Activated CD4-positive, alpha-beta T cell treated with anti-CD3 and anti-CD28 coated beads for 36 hours (primary cell): ENCODE data around the gene TMEM129. TPM values are rescaled to one million over a fixed set of nuclear protein-coding genes. Genes with fewer than 3 reads are reported as not detected.
"Not testable (repeated sequence)": the region's sequence is repeated elsewhere in the genome, so short reads cannot be mapped to it uniquely, and the experiment has no call there.

Experiments
- ATAC-seq: fragments of 200-7000 bp; cut with Tn5 transposase; one replicate; pipeline ENCODE4 v1.10.0; 2021; ENCODE audit warnings: mild to moderate bottlenecking, moderate library complexity
- CTCF ChIA-PET: fragments of 350-600 bp; sonication (Branson Sonifier 250); formaldehyde crosslinking; loops from one replicate; lab custom pipeline; 2021; ENCODE audit warnings: antibody characterized with exemption; lab: Charles Lee
- POLR2A ChIA-PET: fragments of 350-600 bp; sonication (Branson Sonifier 250); formaldehyde crosslinking; loops from one replicate; lab custom pipeline; 2021; ENCODE audit warnings: antibody characterized with exemption, inconsistent platforms; lab: Charles Lee
- DNase-seq: peaks from one replicate; pipeline ENCODE4 v3.0.0-alpha.2; 2020
- H3K27ac Mint-ChIP-seq: one replicate; pipeline ENCODE4 v1.8.0; 2021; ENCODE audit warnings: mixed read lengths
- H3K27me3 Mint-ChIP-seq: one replicate; pipeline ENCODE4 v1.8.0; 2021; ENCODE audit warnings: mixed read lengths
- H3K36me3 Mint-ChIP-seq: one replicate; pipeline ENCODE4 v1.8.0; 2021; ENCODE audit warnings: low read depth, mixed read lengths
- H3K4me1 Mint-ChIP-seq: one replicate; pipeline ENCODE4 v1.8.0; 2021; ENCODE audit warnings: mixed read lengths
- H3K4me3 Mint-ChIP-seq: one replicate; pipeline ENCODE4 v1.8.0; 2021; ENCODE audit warnings: mild to moderate bottlenecking, moderate library complexity, mixed read lengths
- H3K9me3 Mint-ChIP-seq: one replicate; pipeline ENCODE4 v1.8.0; 2021; ENCODE audit warnings: low read depth, mixed read lengths
- intact Hi-C, 2 experiments: fragments of 100-400 bp; cut with DNase I in 1 of 2; cut with micrococcal nuclease in 1 of 2; formaldehyde crosslinking; loops; one replicate each; pipeline versions ENCODE4 v1.14.2 to v1.15.1; 2022 to 2024; cut with DNase I, micrococcal nuclease
- total RNA-seq, 2 experiments: library from RNA; stranded (reverse); gene quantifications; one replicate each; pipeline ENCODE4 v1.2.3, GENCODE V29; 2021

The TMEM129 gene
- total RNA-seq, 2 experiments from 2014 or later: 13.7 to 14.6 TPM

GRCh38 chr4:1682860-1683259, 38.3 kb downstream of the TMEM129 start:
- Mint-ChIP-seq H3K36me3 (no peaks in the 10 kb centered on the region), H3K4me1 (peaks cover 12% of the 10 kb centered on the region), H3K9me3 (no peaks in the 10 kb centered on the region), H3K4me3 (peak overlapping the region; percentile 69), H3K27ac (no peak overlapping the region), H3K27me3 (no peaks in the 10 kb centered on the region)
- POLR2A ChIA-PET: no interaction called here
- DNase-seq (no peak), ATAC-seq (no peak)
- CTCF ChIA-PET: interaction anchor here (1.1 to 4.4 kb wide), 2 partner anchors 11 to 44 kb away, joined by 6 to 22 read pairs; no protein-coding TSS in a partner anchor
- intact Hi-C loops: loop anchor here in 1 of 2 experiments (10.0 kb wide), 1 partner anchor 898 kb away; no protein-coding TSS in a partner anchor

GRCh38 chr4:1678244-1678643, 42.9 kb downstream of the TMEM129 start:
- ChIA-PET CTCF (interaction anchor here (0.6 kb wide), 1 partner anchor 322 kb away, joined by 5 read pairs; no protein-coding TSS in a partner anchor), POLR2A (no interaction called here)

GRCh38 chr4:1676605-1677525, 44.3 kb downstream of the TMEM129 start:
- POLR2A ChIA-PET: no interaction called here
- no peak overlapping the region for H3K4me3 Mint-ChIP-seq
- H3K27ac Mint-ChIP-seq: no peak overlapping the region
- H3K27me3 Mint-ChIP-seq: no peaks in the 10 kb centered on the region
- no peaks in the 10 kb centered on the region for H3K4me1 Mint-ChIP-seq
- intact Hi-C loops: no loop called here
- H3K36me3 Mint-ChIP-seq: no peaks in the 10 kb centered on the region
- DNase-seq: no peak
- CTCF ChIA-PET: interaction anchor here (0.9 kb wide), 1 partner anchor 16 kb away, joined by 4 read pairs; no protein-coding TSS in a partner anchor
- ATAC-seq: no peak
- no peaks in the 10 kb centered on the region for H3K9me3 Mint-ChIP-seq

More at GRCh38 chr4:1678244-1678643, 42.9 kb downstream of the TMEM129 start:
- H3K27ac Mint-ChIP-seq: no peak overlapping the region
- DNase-seq (no peak), ATAC-seq (no peak)
- H3K4me3 Mint-ChIP-seq: no peak overlapping the region
- no peaks in the 10 kb centered on the region for H3K9me3 Mint-ChIP-seq
- intact Hi-C loops: no loop called here
- no peaks in the 10 kb centered on the region for H3K27me3 Mint-ChIP-seq
- H3K4me1 Mint-ChIP-seq: peaks cover 9% of the 10 kb centered on the region
- no peaks in the 10 kb centered on the region for H3K36me3 Mint-ChIP-seq

GRCh38 chr4:1675802-1676137, 45.4 kb downstream of the TMEM129 start:
- H3K36me3 Mint-ChIP-seq: no peaks in the 10 kb centered on the region
- ATAC-seq: no peak
- H3K4me1 Mint-ChIP-seq: no peaks in the 10 kb centered on the region
- POLR2A ChIA-PET: no interaction called here
- intact Hi-C loops: no loop called here
- no peak overlapping the region for H3K4me3 Mint-ChIP-seq
- no peak for DNase-seq
- no peak overlapping the region for H3K27ac Mint-ChIP-seq
- no peaks in the 10 kb centered on the region for H3K9me3 Mint-ChIP-seq
- no peaks in the 10 kb centered on the region for H3K27me3 Mint-ChIP-seq
- CTCF ChIA-PET: interaction anchor here (0.6 kb wide), 1 partner anchor 220 kb away, joined by 3 read pairs; no protein-coding TSS in a partner anchor

GRCh38 chr4:1675136-1675801, 45.9 kb downstream of the TMEM129 start:
- H3K27me3 Mint-ChIP-seq: no peaks in the 10 kb centered on the region
- no peak for ATAC-seq
- intact Hi-C loops: no loop called here
- H3K27ac Mint-ChIP-seq: no peak overlapping the region
- DNase-seq: no peak
- H3K4me1 Mint-ChIP-seq: no peaks in the 10 kb centered on the region
- CTCF ChIA-PET: interaction anchor here (0.6 kb wide), 1 partner anchor 221 kb away, joined by 3 read pairs; no protein-coding TSS in a partner anchor
- POLR2A ChIA-PET: no interaction called here
- H3K4me3 Mint-ChIP-seq: no peak overlapping the region
- no peaks in the 10 kb centered on the region for H3K36me3 Mint-ChIP-seq
- H3K9me3 Mint-ChIP-seq: no peaks in the 10 kb centered on the region

GRCh38 chr4:1674682-1675081, 46.4 kb downstream of the TMEM129 start:
- H3K4me3 Mint-ChIP-seq: no peak overlapping the region

GRCh38 chr4:1673671-1674070, 47.5 kb downstream of the TMEM129 start:
- no peak overlapping the region for H3K27ac Mint-ChIP-seq

More at GRCh38 chr4:1674682-1675081, 46.4 kb downstream of the TMEM129 start:
- no peak for DNase-seq
- CTCF ChIA-PET: no interaction called here
- no peak overlapping the region for H3K27ac Mint-ChIP-seq
- no peaks in the 10 kb centered on the region for H3K9me3 Mint-ChIP-seq
- no peaks in the 10 kb centered on the region for H3K27me3 Mint-ChIP-seq
- intact Hi-C loops: no loop called here
- no peaks in the 10 kb centered on the region for H3K4me1 Mint-ChIP-seq
- no peak for ATAC-seq
- no peaks in the 10 kb centered on the region for H3K36me3 Mint-ChIP-seq
- POLR2A ChIA-PET: no interaction called here

GRCh38 chr4:1671011-1671410, 50.1 kb downstream of the TMEM129 start:
- H3K27ac Mint-ChIP-seq, DNase-seq, H3K9me3 Mint-ChIP-seq, H3K27me3 Mint-ChIP-seq, H3K36me3 Mint-ChIP-seq, ATAC-seq, H3K4me3 Mint-ChIP-seq, intact Hi-C loops, CTCF ChIA-PET, H3K4me1 Mint-ChIP-seq: not testable (repeated sequence)
- POLR2A ChIA-PET: interaction anchor here (0.6 kb wide), 1 partner anchor 91 kb away, joined by 5 read pairs; no protein-coding TSS in a partner anchor

More at GRCh38 chr4:1673671-1674070, 47.5 kb downstream of the TMEM129 start:
- Mint-ChIP-seq H3K4me3 (no peak overlapping the region), H3K36me3 (no peaks in the 10 kb centered on the region), H3K27me3 (no peaks in the 10 kb centered on the region), H3K4me1 (no peaks in the 10 kb centered on the region), H3K9me3 (no peaks in the 10 kb centered on the region)
- no peak for DNase-seq
- no peak for ATAC-seq
- ChIA-PET CTCF (interaction anchor here (0.5 kb wide), 1 partner anchor 716 kb away, joined by 3 read pairs; no protein-coding TSS in a partner anchor), POLR2A (no interaction called here)
- intact Hi-C loops: no loop called here

- H3K4me1 Mint-ChIP-seq: no peaks in the 10 kb centered on the region
- no peak overlapping the region for H3K27ac Mint-ChIP-seq
- H3K36me3 Mint-ChIP-seq: no peaks in the 10 kb centered on the region
- no peaks in the 10 kb centered on the region for H3K9me3 Mint-ChIP-seq
- ATAC-seq: no peak
- H3K4me3 Mint-ChIP-seq: no peak overlapping the region
- ChIA-PET CTCF (no interaction called here), POLR2A (no interaction called here)
- H3K27me3 Mint-ChIP-seq: no peaks in the 10 kb centered on the region
- no peak for DNase-seq
- intact Hi-C loops: no loop called here
These were observed 50.8 kb downstream of the TMEM129 start for GRCh38 chr4:1670279-1670678.

GRCh38 chr4:1669850-1670249, 51.3 kb downstream of the TMEM129 start:
- H3K27me3 Mint-ChIP-seq: no peaks in the 10 kb centered on the region
- H3K36me3 Mint-ChIP-seq: no peaks in the 10 kb centered on the region
- no peak for ATAC-seq
- H3K9me3 Mint-ChIP-seq: no peaks in the 10 kb centered on the region
- intact Hi-C loops: no loop called here
- no peaks in the 10 kb centered on the region for H3K4me1 Mint-ChIP-seq
- H3K27ac Mint-ChIP-seq: no peak overlapping the region
- POLR2A ChIA-PET: no interaction called here
- CTCF ChIA-PET: interaction anchor here (0.6 kb wide), 1 partner anchor 402 kb away, joined by 3 read pairs; no protein-coding TSS in a partner anchor
- H3K4me3 Mint-ChIP-seq: no peak overlapping the region
- DNase-seq: no peak

- intact Hi-C loops: no loop called here
- Mint-ChIP-seq H3K27ac (no peak overlapping the region), H3K4me1 (no peaks in the 10 kb centered on the region), H3K4me3 (no peak overlapping the region), H3K27me3 (no peaks in the 10 kb centered on the region), H3K36me3 (no peaks in the 10 kb centered on the region), H3K9me3 (no peaks in the 10 kb centered on the region)
- no peak for ATAC-seq
- no peak for DNase-seq
- ChIA-PET POLR2A (no interaction called here), CTCF (interaction anchor here (0.6 kb wide), 1 partner anchor 401 kb away, joined by 3 read pairs; no protein-coding TSS in a partner anchor)
These were observed 51.9 kb downstream of the TMEM129 start for GRCh38 chr4:1669270-1669669.
